ENCODE data around the gene GGA2. TPM values are rescaled to one million over a fixed set of nuclear protein-coding genes. Genes with fewer than 3 reads are reported as not detected.
"Not testable (repeated sequence)": the region's sequence is repeated elsewhere in the genome, so short reads cannot be mapped to it uniquely, and the experiment has no call there.

Gene GGA2
- total RNA-seq, 2 donors from 2014 or later, result 87.2 to 138 TPM

- H3K9me3 Mint-ChIP-seq, result no peaks in the 10 kb centered on the region
- H3K4me1 Mint-ChIP-seq, result peaks cover 11% of the 10 kb centered on the region
- peak overlapping the region; percentile 94 for H3K27ac Mint-ChIP-seq
- H3K27me3 Mint-ChIP-seq, result no peaks in the 10 kb centered on the region
- H3K4me3 Mint-ChIP-seq, result peak overlapping the region; percentile 97
- H3K36me3 Mint-ChIP-seq (ENCODE audit: low read depth), result peaks cover 11% of the 10 kb centered on the region
- no peak for ATAC-seq (replicated peaks)
Measured at GRCh38 chr16:23452221-23452571, 58.1 kb downstream of the GGA2 start.

GRCh38 chr16:23448392-23448791 lies 61.9 kb downstream of the GGA2 start:
- no peak overlapping the region for H3K27ac Mint-ChIP-seq
- no peak for ATAC-seq (replicated peaks)
- peaks cover 39% of the 10 kb centered on the region for H3K36me3 Mint-ChIP-seq (ENCODE audit: low read depth)
- H3K4me1 Mint-ChIP-seq, result peaks cover 11% of the 10 kb centered on the region
- H3K27me3 Mint-ChIP-seq, result no peaks in the 10 kb centered on the region
- no peak overlapping the region for H3K4me3 Mint-ChIP-seq
- no peaks in the 10 kb centered on the region for H3K9me3 Mint-ChIP-seq

- H3K27ac Mint-ChIP-seq; H3K4me1 Mint-ChIP-seq; H3K9me3 Mint-ChIP-seq; H3K27me3 Mint-ChIP-seq; H3K4me3 Mint-ChIP-seq; ATAC-seq (replicated peaks): not testable (repeated sequence)
- H3K36me3 Mint-ChIP-seq (ENCODE audit: low read depth), result peaks cover 82% of the 10 kb centered on the region
Measured at GRCh38 chr16:23437542-23437941, 72.8 kb downstream of the GGA2 start.

- H3K4me3 Mint-ChIP-seq, result no peak overlapping the region
- H3K9me3 Mint-ChIP-seq, result no peaks in the 10 kb centered on the region
- H3K27me3 Mint-ChIP-seq, result no peaks in the 10 kb centered on the region
- no peaks in the 10 kb centered on the region for H3K4me1 Mint-ChIP-seq
- H3K27ac Mint-ChIP-seq, result no peak overlapping the region
- peaks cover 81% of the 10 kb centered on the region for H3K36me3 Mint-ChIP-seq (ENCODE audit: low read depth)
- no peak for ATAC-seq (replicated peaks)
Measured at GRCh38 chr16:23436951-23437350, 73.3 kb downstream of the GGA2 start.

GRCh38 chr16:23435500-23435899 lies 74.8 kb downstream of the GGA2 start:
- ATAC-seq (replicated peaks), result peak; percentile 82
- Mint-ChIP-seq H3K4me1 (no peaks in the 10 kb centered on the region), H3K27ac (no peak overlapping the region)

GRCh38 chr16:23434380-23434779 lies 75.9 kb downstream of the GGA2 start:
- peaks cover 76% of the 10 kb centered on the region for H3K36me3 Mint-ChIP-seq (ENCODE audit: low read depth)
- no peak overlapping the region for H3K27ac Mint-ChIP-seq
- H3K4me3 Mint-ChIP-seq, result no peak overlapping the region
- H3K9me3 Mint-ChIP-seq, result no peaks in the 10 kb centered on the region
- no peak for ATAC-seq (replicated peaks)
- no peaks in the 10 kb centered on the region for H3K4me1 Mint-ChIP-seq
- H3K27me3 Mint-ChIP-seq, result no peaks in the 10 kb centered on the region

More at GRCh38 chr16:23435500-23435899, 74.8 kb downstream of the GGA2 start:
- no peak overlapping the region for H3K4me3 Mint-ChIP-seq
- H3K36me3 Mint-ChIP-seq (ENCODE audit: low read depth), result peaks cover 77% of the 10 kb centered on the region
- no peaks in the 10 kb centered on the region for H3K9me3 Mint-ChIP-seq
- H3K27me3 Mint-ChIP-seq, result no peaks in the 10 kb centered on the region

- Mint-ChIP-seq H3K9me3 (no peaks in the 10 kb centered on the region), H3K4me1 (no peaks in the 10 kb centered on the region), H3K36me3 (ENCODE audit: low read depth) (peaks cover 72% of the 10 kb centered on the region), H3K27ac (no peak overlapping the region), H3K4me3 (no peak overlapping the region), H3K27me3 (no peaks in the 10 kb centered on the region)
- ATAC-seq (replicated peaks), result no peak
Measured at GRCh38 chr16:23433261-23433920, 76.9 kb downstream of the GGA2 start.

- Mint-ChIP-seq H3K27ac (no peak overlapping the region), H3K36me3 (ENCODE audit: low read depth) (peaks cover 67% of the 10 kb centered on the region), H3K4me3 (no peak overlapping the region), H3K4me1 (no peaks in the 10 kb centered on the region), H3K27me3 (no peaks in the 10 kb centered on the region), H3K9me3 (no peaks in the 10 kb centered on the region)
- ATAC-seq (replicated peaks), result no peak
Measured at GRCh38 chr16:23432176-23433128, 77.8 kb downstream of the GGA2 start.

- peak; percentile 28 for ATAC-seq (replicated peaks)
- H3K36me3 Mint-ChIP-seq (ENCODE audit: low read depth), result peaks cover 79% of the 10 kb centered on the region
- no peak overlapping the region for H3K4me3 Mint-ChIP-seq
- H3K4me1 Mint-ChIP-seq, result no peaks in the 10 kb centered on the region
- H3K9me3 Mint-ChIP-seq, result no peaks in the 10 kb centered on the region
- no peak overlapping the region for H3K27ac Mint-ChIP-seq
- H3K27me3 Mint-ChIP-seq, result no peaks in the 10 kb centered on the region
Measured at GRCh38 chr16:23428351-23428750, 81.9 kb downstream of the GGA2 start.

- no peaks in the 10 kb centered on the region for H3K27me3 Mint-ChIP-seq
- H3K4me1 Mint-ChIP-seq, result no peaks in the 10 kb centered on the region
- H3K9me3 Mint-ChIP-seq, result no peaks in the 10 kb centered on the region
- peaks cover 62% of the 10 kb centered on the region for H3K36me3 Mint-ChIP-seq (ENCODE audit: low read depth)
- H3K4me3 Mint-ChIP-seq, result no peak overlapping the region
- H3K27ac Mint-ChIP-seq, result no peak overlapping the region
- no peak for ATAC-seq (replicated peaks)
Measured at GRCh38 chr16:23424292-23424958, 85.9 kb downstream of the GGA2 start.

GRCh38 chr16:23423496-23424049 lies 86.7 kb downstream of the GGA2 start:
- Mint-ChIP-seq H3K27me3 (no peaks in the 10 kb centered on the region), H3K27ac (no peak overlapping the region), H3K36me3 (ENCODE audit: low read depth) (peaks cover 60% of the 10 kb centered on the region), H3K4me1 (no peaks in the 10 kb centered on the region), H3K9me3 (no peaks in the 10 kb centered on the region), H3K4me3 (no peak overlapping the region)
- no peak for ATAC-seq (replicated peaks)

GRCh38 chr16:23420011-23420410 lies 90.3 kb downstream of the GGA2 start:
- H3K27me3 Mint-ChIP-seq, result no peaks in the 10 kb centered on the region

GRCh38 chr16:23416816-23417215 lies 93.5 kb downstream of the GGA2 start:
- Mint-ChIP-seq H3K4me1 (no peaks in the 10 kb centered on the region), H3K27me3 (no peaks in the 10 kb centered on the region), H3K9me3 (no peaks in the 10 kb centered on the region), H3K4me3 (no peak overlapping the region), H3K36me3 (ENCODE audit: low read depth) (peaks cover 70% of the 10 kb centered on the region), H3K27ac (no peak overlapping the region)
- ATAC-seq (replicated peaks), result no peak

More at GRCh38 chr16:23420011-23420410, 90.3 kb downstream of the GGA2 start:
- no peak overlapping the region for H3K27ac Mint-ChIP-seq
- H3K9me3 Mint-ChIP-seq, result no peaks in the 10 kb centered on the region
- H3K36me3 Mint-ChIP-seq (ENCODE audit: low read depth), result peaks cover 63% of the 10 kb centered on the region
- H3K4me3 Mint-ChIP-seq, result no peak overlapping the region
- ATAC-seq (replicated peaks), result no peak
- no peaks in the 10 kb centered on the region for H3K4me1 Mint-ChIP-seq

- H3K4me3 Mint-ChIP-seq, result no peak overlapping the region
- no peak overlapping the region for H3K27ac Mint-ChIP-seq
- H3K27me3 Mint-ChIP-seq, result no peaks in the 10 kb centered on the region
Measured at GRCh38 chr16:23414731-23415130, 95.6 kb downstream of the GGA2 start.

More at GRCh38 chr16:23414731-23415130, 95.6 kb downstream of the GGA2 start:
- peaks cover 78% of the 10 kb centered on the region for H3K36me3 Mint-ChIP-seq (ENCODE audit: low read depth)
- ATAC-seq (replicated peaks), result no peak
- H3K4me1 Mint-ChIP-seq, result no peaks in the 10 kb centered on the region
- H3K9me3 Mint-ChIP-seq, result no peaks in the 10 kb centered on the region
